Right cardiac atrium (tissue), 5 donors: ENCODE measurements around the gene OR2H2. TPM values are rescaled to one million over a fixed set of nuclear protein-coding genes. Genes with fewer than 3 reads are reported as not detected.

ENCODE experiments used
- ATAC-seq, 2 donors: fragments of 200-7000 bp; cut with Tn5 transposase; one replicate each; pipeline versions ENCODE4 v1.8.0 to v1.9.1; 2020; ENCODE audit warnings: moderate library complexity in 2 of 2, mild to moderate bottlenecking in 1 of 2
- DNase-seq, 3 donors: peaks; one replicate each; pipeline ENCODE4 v3.0.0-alpha.2; 2020
- H3K27ac ChIP-seq: one replicate; pipeline ENCODE4 v1.5.1; 2013; ENCODE audit warnings: mild to moderate bottlenecking, low read length, control low read depth, moderate library complexity
- H3K27me3 ChIP-seq: one replicate; pipeline ENCODE4 v1.6.1; 2013; ENCODE audit not compliant: control insufficient read depth, insufficient read depth
- H3K4me1 ChIP-seq: one replicate; pipeline ENCODE4 v1.6.1; 2013; ENCODE audit warnings: low read length; ENCODE audit not compliant: control insufficient read depth, insufficient read depth
- H3K4me3 ChIP-seq: one replicate; pipeline ENCODE4 v1.5.1; 2013; ENCODE audit warnings: low read length, control low read depth
- H3K9me3 ChIP-seq: one replicate; pipeline ENCODE4 v1.6.1; 2013; ENCODE audit warnings: low read length; ENCODE audit not compliant: control insufficient read depth
- WGBS: extraction: QIAGEN DNeasy Blood & Tissue Kit; methylation state at CpG from one replicate; pipeline ENCODE4 v1.1.7; 2013; 5-methylcytosine and 5-hydroxymethylcytosine counted together
- intact Hi-C, 4 donors: fragments of 100-400 bp; cut with DNase I; formaldehyde crosslinking; loops; one replicate each; pipeline versions ENCODE4 v1.11.0 to v1.14.0; 2022 to 2023
- long read RNA-seq, 4 donors: library from polyadenylated mRNA; unstranded; transcript quantifications; one replicate each; pipeline ENCODE4 v2.0.0, GENCODE V29; 2020 to 2021
- polyA plus RNA-seq: library from polyadenylated mRNA; stranded (reverse); fragments of 200-250 nt; gene quantifications from one replicate; pipeline ENCODE4 v1.2.3, GENCODE V29; 2013
- total RNA-seq, 4 donors: library from RNA; stranded (reverse); fragmentation: NEBNext Ultra II Directional; extraction: Animal tissue kit (Norgen Biotek cat#: 25700); gene quantifications; one replicate each; pipeline ENCODE4 v1.2.1, GENCODE V29; 2021
- donor health status: healthy with polysubstance abuse.
- donor health status: DM: no; HTN: yes; CAD: no.
- donor health status: DM: no; HTN: no; CAD: no.
- donor health status: DM: no; HTN: yes; CAD: no; lungs with severe emphysema.
- donor health status: DM: yes; HTN: yes; CAD: no.

The OR2H2 gene
- total RNA-seq (not detected), polyA plus RNA-seq (not detected)
- long read RNA-seq, donor 1 = 0 reads
- long read RNA-seq, donor 2 = 0 reads
- long read RNA-seq, donor 3 = 0 reads
- long read RNA-seq, donor 4 = 0 reads

- DNase-seq (no peak), ATAC-seq (no peak)
- H3K9me3 ChIP-seq = no peaks in the 10 kb centered on the region
- H3K4me1 ChIP-seq = no peaks in the 10 kb centered on the region
- H3K27me3 ChIP-seq = peaks cover 3% of the 10 kb centered on the region
- intact Hi-C loops = loop anchor here (5.0 to 10.0 kb wide), 2 partner anchors 898 to 900 kb away; no protein-coding TSS in a partner anchor
- H3K4me3 ChIP-seq = no peak within 1 kb of the TSS
- no peak within 1 kb of the TSS for H3K27ac ChIP-seq
These were observed at the start of gene OR2H2 for GRCh38 chr6:29584821-29585220. Gene OR2H2, plus strand, starts transcription at chr6:29585121. Its CDS starts 2,824 bp downstream, at chr6:29587945.

- no peak overlapping the region for H3K4me3 ChIP-seq
- DNase-seq (no peak), ATAC-seq (no peak)
- no peaks in the 10 kb centered on the region for H3K9me3 ChIP-seq
- no peak overlapping the region for H3K27ac ChIP-seq
- WGBS = 73% methylated on average over 4 of the region's 4 CpGs
- intact Hi-C loops = no loop called here
- no peaks in the 10 kb centered on the region for H3K4me1 ChIP-seq
- no peaks in the 10 kb centered on the region for H3K27me3 ChIP-seq
These were observed 47.1 kb upstream of the OR2H2 start for GRCh38 chr6:29537714-29538403.

- H3K9me3 ChIP-seq = no peaks in the 10 kb centered on the region
- H3K4me1 ChIP-seq = no peaks in the 10 kb centered on the region
- DNase-seq (no peak), ATAC-seq (no peak)
- no peak overlapping the region for H3K27ac ChIP-seq
- intact Hi-C loops = no loop called here
- no peak overlapping the region for H3K4me3 ChIP-seq
- WGBS = 22% methylated on average over 3 of the region's 3 CpGs
- no peaks in the 10 kb centered on the region for H3K27me3 ChIP-seq
These were observed 37.3 kb upstream of the OR2H2 start for GRCh38 chr6:29547573-29547972.

- DNase-seq (no peak), ATAC-seq (peak; percentile 83 to 89)
- 25% methylated on average over 5 of the region's 5 CpGs for WGBS
- intact Hi-C loops = no loop called here
- H3K9me3 ChIP-seq = no peaks in the 10 kb centered on the region
- peak overlapping the region; percentile 39 for H3K4me3 ChIP-seq
- H3K27me3 ChIP-seq = peaks cover 4% of the 10 kb centered on the region
- no peak overlapping the region for H3K27ac ChIP-seq
- H3K4me1 ChIP-seq = peaks cover 4% of the 10 kb centered on the region
These were observed 32.3 kb upstream of the OR2H2 start for GRCh38 chr6:29552512-29553051.

- Histone ChIP-seq H3K27ac (no peak overlapping the region), H3K4me1 (peaks cover 4% of the 10 kb centered on the region), H3K4me3 (peak overlapping the region; percentile 39), H3K27me3 (peaks cover 7% of the 10 kb centered on the region), H3K9me3 (no peaks in the 10 kb centered on the region)
- intact Hi-C loops = no loop called here
- WGBS = 2% methylated on average over 83 of the region's 83 CpGs
- DNase-seq (peak; percentile 86 to 89 (median 86)), ATAC-seq (peak; percentile 91 to 92)
These were observed 31.5 kb upstream of the OR2H2 start for GRCh38 chr6:29553268-29554057.

GRCh38 chr6:29554764-29555163, 30.2 kb upstream of the OR2H2 start:
- DNase-seq (no peak), ATAC-seq (no peak)
- H3K4me3 ChIP-seq = no peak overlapping the region
- intact Hi-C loops = no loop called here
- peaks cover 4% of the 10 kb centered on the region for H3K4me1 ChIP-seq
- WGBS = 83% methylated on average over 5 of the region's 5 CpGs
- H3K27ac ChIP-seq = no peak overlapping the region
- H3K9me3 ChIP-seq = no peaks in the 10 kb centered on the region
- H3K27me3 ChIP-seq = peaks cover 7% of the 10 kb centered on the region

- ATAC-seq = no peak
- H3K27me3 ChIP-seq = peaks cover 7% of the 10 kb centered on the region
These were observed 27.6 kb upstream of the OR2H2 start for GRCh38 chr6:29557320-29557719.

GRCh38 chr6:29558439-29559079, 26.4 kb upstream of the OR2H2 start:
- no peak overlapping the region for H3K27ac ChIP-seq
- H3K4me3 ChIP-seq = no peak overlapping the region
- ATAC-seq (no peak), DNase-seq (no peak)
- H3K27me3 ChIP-seq = peaks cover 7% of the 10 kb centered on the region
- H3K9me3 ChIP-seq = no peaks in the 10 kb centered on the region
- WGBS = 82% methylated on average over 22 of the region's 22 CpGs
- intact Hi-C loops = no loop called here
- no peaks in the 10 kb centered on the region for H3K4me1 ChIP-seq

More at GRCh38 chr6:29557320-29557719, 27.6 kb upstream of the OR2H2 start:
- no peak overlapping the region for H3K4me3 ChIP-seq
- H3K9me3 ChIP-seq = no peaks in the 10 kb centered on the region
- peaks cover 4% of the 10 kb centered on the region for H3K4me1 ChIP-seq
- no peak for DNase-seq
- H3K27ac ChIP-seq = no peak overlapping the region
- intact Hi-C loops = no loop called here

GRCh38 chr6:29559524-29560287, 25.2 kb upstream of the OR2H2 start, which contains the start of gene UBD:
Gene UBD, minus strand, starts transcription at chr6:29559732. Its CDS starts 31 bp downstream, at chr6:29559701.
- H3K27ac ChIP-seq = no peak within 1 kb of the TSS
- peaks cover 7% of the 10 kb centered on the region for H3K27me3 ChIP-seq
- H3K4me3 ChIP-seq = no peak within 1 kb of the TSS
- intact Hi-C loops = no loop called here
- DNase-seq (no peak), ATAC-seq (no peak)
- 68% methylated on average over 6 of the region's 6 CpGs for WGBS
- H3K9me3 ChIP-seq = no peaks in the 10 kb centered on the region
- no peaks in the 10 kb centered on the region for H3K4me1 ChIP-seq

- H3K27me3 ChIP-seq = peaks cover 3% of the 10 kb centered on the region
- no peaks in the 10 kb centered on the region for H3K4me1 ChIP-seq
- intact Hi-C loops = no loop called here
- H3K9me3 ChIP-seq = no peaks in the 10 kb centered on the region
- ATAC-seq (no peak), DNase-seq (no peak)
- no peak overlapping the region for H3K27ac ChIP-seq
- no peak overlapping the region for H3K4me3 ChIP-seq
These were observed 23.8 kb upstream of the OR2H2 start for GRCh38 chr6:29561091-29561490.
